ENCODE measurements around the gene THEMIS2. TPM values are rescaled to one million over a fixed set of nuclear protein-coding genes. Genes with fewer than 3 reads are reported as not detected.

THEMIS2 gene
- total RNA-seq, 5 donors from 2014 or later (not counting 1 experiment from before 2014, with no cell fraction given), result 39.0 to 124 (median 94.8) TPM

DNA sequence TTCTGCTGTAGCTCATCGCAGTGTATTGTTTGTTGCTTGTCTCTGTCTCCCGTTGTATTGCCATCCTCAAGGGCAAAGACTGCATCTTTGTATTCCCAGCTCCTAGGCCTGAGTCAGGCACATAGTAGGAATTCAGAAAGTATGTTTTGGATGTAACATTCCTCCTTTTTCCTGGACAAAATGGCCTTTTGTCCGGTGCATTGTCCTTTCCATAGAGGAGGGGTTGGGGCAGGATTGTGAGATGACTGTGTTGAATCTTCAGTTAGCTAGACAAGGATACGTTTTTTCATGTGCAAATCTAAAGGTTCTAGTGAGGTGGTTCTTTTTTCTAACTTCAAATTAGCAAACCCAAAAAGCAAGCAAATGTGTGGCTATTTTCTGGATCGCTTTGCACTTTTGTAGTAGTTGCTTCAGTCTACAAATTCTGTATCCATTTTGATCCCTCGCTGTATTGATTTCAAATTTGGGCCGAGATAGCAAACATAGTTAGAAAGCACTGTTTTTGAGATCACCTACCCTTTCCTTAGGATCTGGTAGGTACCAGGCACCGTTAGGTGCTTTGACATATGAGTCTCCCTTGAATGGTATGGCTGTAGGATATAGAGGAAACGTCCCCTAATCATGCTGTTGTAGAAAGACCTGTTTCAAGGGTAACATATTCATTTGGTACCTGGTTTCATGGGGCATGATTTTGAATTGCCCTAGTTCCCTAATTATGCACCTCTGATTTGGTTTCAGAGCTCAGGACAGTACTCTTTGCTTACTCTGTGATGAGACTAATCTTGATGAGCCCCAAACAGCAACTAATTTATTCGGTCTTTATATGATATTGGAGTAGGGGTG is 40.6 kb upstream of the THEMIS2 start:
- peaks cover 12 to 46% (median 46%) of the 10 kb centered on the region in 3 donors for H3K4me1 Mint-ChIP-seq
- 63% methylated on average over 6 of the region's 10 CpGs for WGBS (ENCODE audit: insufficient coverage)
- no peak overlapping the region for H3K27ac ChIP-seq (ENCODE audit: low read length)

GRCh38 chr1:27832762-27833161 is 39.6 kb upstream of the THEMIS2 start:
- Histone ChIP-seq H3K9me3 (no peaks in the 10 kb centered on the region), H3K36me3 (ENCODE audit: control insufficient read depth in 2 of 2, extremely low read depth in 1 of 2, insufficient read depth in 1 of 2, low read length in 1 of 2) (peaks cover 0 to 19% of the 10 kb centered on the region in 2 donors), H3K27ac (ENCODE audit: low read length) (no peak overlapping the region), H3K4me3 (ENCODE audit: control insufficient read depth in 1 of 2, extremely low read depth in 1 of 2, low read length in 1 of 2) (no peak overlapping the region), H3K27me3 (replicated peaks in 1 of 2; ENCODE audit: control insufficient read depth in 2 of 2, extremely low read depth in 1 of 2, insufficient read depth in 2 of 2, low read length in 1 of 2) (no peaks in the 10 kb centered on the region), H3K4me1 (ENCODE audit: control insufficient read depth in 1 of 2, extremely low read depth in 1 of 2, insufficient read depth in 2 of 2, low read length in 2 of 2) (peaks cover 14 to 19% of the 10 kb centered on the region in 2 experiments)
- no peak for ATAC-seq (replicated peaks in 1 of 4)
- DNase-seq, result no peak
- no CpG with 5 or more reads among the region's 2 CpGs for WGBS (ENCODE audit: insufficient coverage)
- H3K36me3 Mint-ChIP-seq, result peaks cover 6% of the 10 kb centered on the region
- H3K27me3 Mint-ChIP-seq, result no peaks in the 10 kb centered on the region
- H3K27ac Mint-ChIP-seq, result no peak overlapping the region
- peaks cover 12 to 47% (median 46%) of the 10 kb centered on the region in 3 donors for H3K4me1 Mint-ChIP-seq
- H3K4me3 Mint-ChIP-seq, result peak overlapping the region; percentile 44 to 97 (median 91)
- ChIA-PET POLR2A (interaction anchor here (0.6 to 0.7 kb wide), 2 partner anchors 59 to 673 kb away, joined by 3 read pairs; partner anchors contain the start of gene RCC1 (in 1 of the 2)), CTCF (no interaction called here)
- H3K9me3 Mint-ChIP-seq, result no peaks in the 10 kb centered on the region

More for the DNA sequence above, 40.6 kb upstream of the THEMIS2 start:
- Mint-ChIP-seq H3K27me3 (no peaks in the 10 kb centered on the region), H3K9me3 (no peaks in the 10 kb centered on the region), H3K4me3 (peak overlapping the region; percentile 91 to 97 (median 93)), H3K36me3 (peaks cover 6% of the 10 kb centered on the region), H3K27ac (peak overlapping the region in 1 of 2 donors; percentile 89)
- Histone ChIP-seq H3K9me3 (no peaks in the 10 kb centered on the region), H3K27me3 (replicated peaks in 1 of 2; ENCODE audit: control insufficient read depth in 2 of 2, extremely low read depth in 1 of 2, insufficient read depth in 2 of 2, low read length in 1 of 2) (no peaks in the 10 kb centered on the region), H3K4me1 (ENCODE audit: control insufficient read depth in 1 of 2, extremely low read depth in 1 of 2, insufficient read depth in 2 of 2, low read length in 2 of 2) (peaks cover 14 to 19% of the 10 kb centered on the region in 2 experiments), H3K36me3 (ENCODE audit: control insufficient read depth in 2 of 2, extremely low read depth in 1 of 2, insufficient read depth in 1 of 2, low read length in 1 of 2) (peaks cover 0 to 19% of the 10 kb centered on the region in 2 donors), H3K4me3 (ENCODE audit: control insufficient read depth in 1 of 2, extremely low read depth in 1 of 2, low read length in 1 of 2) (peak overlapping the region; percentile 77 to 92)
- no peak for ATAC-seq (replicated peaks in 1 of 4)
- no peak for DNase-seq
- ChIA-PET CTCF (no interaction called here), POLR2A (interaction anchor here (0.6 to 0.9 kb wide), 2 partner anchors 412 to 552 kb away, joined by 3 read pairs; no protein-coding TSS in a partner anchor)

DNA sequence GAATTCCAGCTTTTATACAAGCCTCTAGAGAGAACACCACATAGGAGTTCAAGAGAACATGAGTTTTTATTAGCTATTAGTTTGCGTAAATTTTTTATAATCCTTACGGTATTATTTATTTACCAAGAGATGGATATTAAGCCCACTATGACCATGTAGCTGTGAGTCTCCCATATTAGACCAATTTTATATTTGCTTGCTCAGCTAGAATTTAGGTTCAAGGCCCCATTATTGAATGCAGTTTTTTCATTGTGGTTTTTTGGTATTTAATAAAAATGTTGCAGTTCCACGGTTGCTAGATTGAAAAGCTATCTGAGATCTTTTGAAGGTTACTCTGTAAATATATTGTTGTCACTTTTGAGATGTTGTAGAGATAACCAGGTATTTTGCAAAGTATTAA is 38.9 kb upstream of the THEMIS2 start:
- H3K27ac Mint-ChIP-seq, result no peak overlapping the region
- 86% methylated on average over 1 of the region's 3 CpGs for WGBS (ENCODE audit: insufficient coverage)
- ATAC-seq (replicated peaks in 1 of 4), result no peak

GRCh38 chr1:27835046-27835445 is 37.3 kb upstream of the THEMIS2 start:
- DNase-seq (no peak), ATAC-seq (replicated peaks in 1 of 4) (no peak)
- no peak overlapping the region for H3K27ac ChIP-seq (ENCODE audit: low read length)
- no peaks in the 10 kb centered on the region for H3K27me3 Mint-ChIP-seq
- H3K4me1 Mint-ChIP-seq, result peaks cover 12 to 48% (median 47%) of the 10 kb centered on the region in 3 donors
- H3K4me1 ChIP-seq (ENCODE audit: control insufficient read depth in 1 of 2, extremely low read depth in 1 of 2, insufficient read depth in 2 of 2, low read length in 2 of 2), result peaks cover 10 to 19% of the 10 kb centered on the region in 2 experiments
- POLR2A ChIA-PET, result no interaction called here
- CTCF ChIA-PET, result interaction anchor here in 1 of 2 donors (0.6 kb wide), 1 partner anchor 21 kb away, joined by 3 read pairs; no protein-coding TSS in a partner anchor
- H3K9me3 Mint-ChIP-seq, result no peaks in the 10 kb centered on the region
- H3K36me3 ChIP-seq (ENCODE audit: control insufficient read depth in 2 of 2, extremely low read depth in 1 of 2, insufficient read depth in 1 of 2, low read length in 1 of 2), result peaks cover 3 to 31% of the 10 kb centered on the region in 2 donors
- H3K36me3 Mint-ChIP-seq, result peaks cover 14% of the 10 kb centered on the region
- H3K4me3 ChIP-seq (ENCODE audit: control insufficient read depth in 1 of 2, extremely low read depth in 1 of 2, low read length in 1 of 2), result no peak overlapping the region
- H3K9me3 ChIP-seq, result no peaks in the 10 kb centered on the region
- no peak overlapping the region for H3K4me3 Mint-ChIP-seq
- no peaks in the 10 kb centered on the region for H3K27me3 ChIP-seq (replicated peaks in 1 of 2; ENCODE audit: control insufficient read depth in 2 of 2, extremely low read depth in 1 of 2, insufficient read depth in 2 of 2, low read length in 1 of 2)
- no peak overlapping the region for H3K27ac Mint-ChIP-seq

More for the DNA sequence above, 38.9 kb upstream of the THEMIS2 start:
- Histone ChIP-seq H3K27me3 (replicated peaks in 1 of 2; ENCODE audit: control insufficient read depth in 2 of 2, extremely low read depth in 1 of 2, insufficient read depth in 2 of 2, low read length in 1 of 2) (no peaks in the 10 kb centered on the region), H3K36me3 (ENCODE audit: control insufficient read depth in 2 of 2, extremely low read depth in 1 of 2, insufficient read depth in 1 of 2, low read length in 1 of 2) (peaks cover 0 to 19% of the 10 kb centered on the region in 2 donors), H3K4me3 (ENCODE audit: control insufficient read depth in 1 of 2, extremely low read depth in 1 of 2, low read length in 1 of 2) (no peak overlapping the region), H3K27ac (ENCODE audit: low read length) (no peak overlapping the region), H3K4me1 (ENCODE audit: control insufficient read depth in 1 of 2, extremely low read depth in 1 of 2, insufficient read depth in 2 of 2, low read length in 2 of 2) (peaks cover 14 to 19% of the 10 kb centered on the region in 2 experiments), H3K9me3 (no peaks in the 10 kb centered on the region)
- DNase-seq, result no peak
- peaks cover 12 to 47% (median 46%) of the 10 kb centered on the region in 3 donors for H3K4me1 Mint-ChIP-seq
- no peak overlapping the region for H3K4me3 Mint-ChIP-seq
- CTCF ChIA-PET, result interaction anchor here in 1 of 2 donors (1.1 kb wide), 2 partner anchors 61 to 164 kb away, joined by 4 read pairs; partner anchors contain the start of gene STX12
- no peaks in the 10 kb centered on the region for H3K9me3 Mint-ChIP-seq
- no peaks in the 10 kb centered on the region for H3K27me3 Mint-ChIP-seq
- H3K36me3 Mint-ChIP-seq, result peaks cover 6% of the 10 kb centered on the region
- POLR2A ChIA-PET, result interaction anchor here in 1 of 2 donors (0.5 kb wide), 1 partner anchor 65 kb away, joined by 6 read pairs; no protein-coding TSS in a partner anchor

- no peak overlapping the region for H3K4me3 Mint-ChIP-seq
- no peak for ATAC-seq (replicated peaks in 1 of 4)
These were observed 36.8 kb upstream of the THEMIS2 start for GRCh38 chr1:27835501-27835900.

DNA sequence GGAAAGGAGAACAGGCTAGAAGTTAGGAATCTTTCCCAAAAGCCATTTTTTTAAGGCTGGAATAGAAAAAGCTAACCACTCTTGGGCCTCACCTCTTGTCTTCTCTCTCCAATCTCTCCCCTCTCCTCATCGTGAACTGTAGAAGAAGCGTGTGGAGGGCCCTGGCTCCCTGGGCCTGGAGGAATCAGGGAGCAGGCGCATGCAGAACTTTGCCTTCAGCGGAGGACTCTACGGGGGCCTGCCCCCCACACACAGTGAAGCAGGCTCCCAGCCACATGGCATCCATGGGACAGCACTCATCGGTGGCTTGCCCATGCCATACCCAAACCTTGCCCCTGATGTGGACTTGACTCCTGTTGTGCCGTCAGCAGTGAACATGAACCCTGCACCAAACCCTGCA is 22.4 kb upstream of the THEMIS2 start:
- DNase-seq, result no peak
- ATAC-seq (replicated peaks in 1 of 4), result no peak
- Mint-ChIP-seq H3K4me3 (no peak overlapping the region), H3K4me1 (no peaks in the 10 kb centered on the region), H3K36me3 (peaks cover 46% of the 10 kb centered on the region), H3K9me3 (no peaks in the 10 kb centered on the region), H3K27me3 (no peaks in the 10 kb centered on the region), H3K27ac (no peak overlapping the region)
- H3K27ac ChIP-seq (ENCODE audit: low read length), result no peak overlapping the region
- POLR2A ChIA-PET, result no interaction called here
- H3K36me3 ChIP-seq (ENCODE audit: control insufficient read depth in 2 of 2, extremely low read depth in 1 of 2, insufficient read depth in 1 of 2, low read length in 1 of 2), result peaks cover 23 to 56% of the 10 kb centered on the region in 2 donors
- CTCF ChIA-PET, result interaction anchor here in 1 of 2 donors (0.6 kb wide), 1 partner anchor 26 kb away, joined by 5 read pairs; no protein-coding TSS in a partner anchor
- 98% methylated on average over 6 of the region's 7 CpGs for WGBS (ENCODE audit: insufficient coverage)
- no peak overlapping the region for H3K4me3 ChIP-seq (ENCODE audit: control insufficient read depth in 1 of 2, extremely low read depth in 1 of 2, low read length in 1 of 2)
- H3K27me3 ChIP-seq (replicated peaks in 1 of 2; ENCODE audit: control insufficient read depth in 2 of 2, extremely low read depth in 1 of 2, insufficient read depth in 2 of 2, low read length in 1 of 2), result no peaks in the 10 kb centered on the region
- H3K4me1 ChIP-seq (ENCODE audit: control insufficient read depth in 1 of 2, extremely low read depth in 1 of 2, insufficient read depth in 2 of 2, low read length in 2 of 2), result no peaks in the 10 kb centered on the region
- H3K9me3 ChIP-seq, result no peaks in the 10 kb centered on the region

More at GRCh38 chr1:27835501-27835900, 36.8 kb upstream of the THEMIS2 start:
- CTCF ChIA-PET, result interaction anchor here in 1 of 2 donors (0.5 to 0.6 kb wide), 3 partner anchors 21 to 562 kb away, joined by 3 read pairs; no protein-coding TSS in a partner anchor
- DNase-seq, result no peak
- Histone ChIP-seq H3K4me3 (ENCODE audit: control insufficient read depth in 1 of 2, extremely low read depth in 1 of 2, low read length in 1 of 2) (no peak overlapping the region), H3K4me1 (ENCODE audit: control insufficient read depth in 1 of 2, extremely low read depth in 1 of 2, insufficient read depth in 2 of 2, low read length in 2 of 2) (peaks cover 10 to 19% of the 10 kb centered on the region in 2 experiments), H3K9me3 (no peaks in the 10 kb centered on the region), H3K27ac (ENCODE audit: low read length) (no peak overlapping the region), H3K27me3 (replicated peaks in 1 of 2; ENCODE audit: control insufficient read depth in 2 of 2, extremely low read depth in 1 of 2, insufficient read depth in 2 of 2, low read length in 1 of 2) (no peaks in the 10 kb centered on the region), H3K36me3 (ENCODE audit: control insufficient read depth in 2 of 2, extremely low read depth in 1 of 2, insufficient read depth in 1 of 2, low read length in 1 of 2) (peaks cover 5 to 36% of the 10 kb centered on the region in 2 donors)
- POLR2A ChIA-PET, result no interaction called here
- WGBS (ENCODE audit: insufficient coverage), result no CpG with 5 or more reads among the region's 1 CpG
- H3K27ac Mint-ChIP-seq, result no peak overlapping the region
- no peaks in the 10 kb centered on the region for H3K27me3 Mint-ChIP-seq
- peaks cover 12 to 52% (median 47%) of the 10 kb centered on the region in 3 donors for H3K4me1 Mint-ChIP-seq
- H3K36me3 Mint-ChIP-seq, result peaks cover 19% of the 10 kb centered on the region
- H3K9me3 Mint-ChIP-seq, result no peaks in the 10 kb centered on the region

Data from T-cell (primary cell).